Hematopoietic multipotent progenitor cell treated with erythropoietin and hydrocortisone succinate and interleukin-3 and kit ligand, for 4 days (in vitro differentiated cells): ENCODE measurements around the gene USP12.
"Not testable (repeated sequence)": the region's sequence is repeated elsewhere in the genome, so short reads cannot be mapped to it uniquely, and the experiment has no call there.

ENCODE experiments used
- DNase-seq: peaks from one replicate; pipeline ENCODE4 v3.0.0-alpha.2; 2015

USP12 gene

DNA sequence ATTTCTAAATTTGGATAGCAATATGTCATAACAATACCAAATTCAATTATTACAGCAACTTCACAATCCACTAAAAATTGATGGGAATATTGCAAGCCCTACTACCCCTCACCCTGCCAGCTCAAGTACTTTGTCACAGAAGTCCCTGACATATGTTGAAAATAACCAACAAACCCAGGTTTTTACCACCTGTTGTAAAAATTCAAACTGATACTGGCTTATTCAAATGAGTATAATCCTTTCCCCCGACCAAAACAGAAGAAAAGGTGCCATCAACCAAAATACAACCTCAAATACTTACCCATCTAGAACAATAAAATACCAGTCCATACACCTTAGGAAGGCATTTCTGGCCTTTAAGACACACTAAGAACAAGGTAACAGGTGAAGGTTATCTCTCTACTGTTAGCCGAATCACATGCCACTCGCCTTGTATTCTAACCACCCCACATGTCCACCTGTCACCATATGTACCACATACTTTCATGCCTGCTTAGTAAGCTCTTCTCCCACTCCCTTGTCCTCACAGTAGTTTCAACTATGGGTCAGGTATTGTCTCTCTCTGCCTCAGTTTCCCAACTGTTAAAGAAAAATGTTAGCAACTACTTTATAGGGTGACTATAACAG lies 53.1 kb downstream of the USP12 start:
- no peak for DNase-seq

DNA sequence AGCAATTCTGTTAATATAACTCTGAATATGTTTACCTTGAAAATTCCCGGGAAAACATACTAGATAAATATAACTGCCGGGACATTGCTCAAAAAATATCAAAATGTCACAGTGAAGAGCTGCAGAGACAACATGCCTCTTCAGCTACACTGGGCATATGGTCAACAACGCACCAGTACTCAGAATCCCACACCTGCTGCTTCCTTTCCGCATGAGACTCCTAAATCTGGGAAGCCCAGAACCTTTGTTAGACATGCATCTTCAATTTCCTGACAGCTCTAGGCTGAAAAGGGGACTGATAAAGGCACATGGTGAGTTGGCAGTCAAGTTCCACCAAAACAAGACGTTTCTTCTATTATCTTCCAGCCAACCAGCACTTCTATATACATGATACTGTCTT lies 53.7 kb downstream of the USP12 start:
- no peak for DNase-seq

DNA sequence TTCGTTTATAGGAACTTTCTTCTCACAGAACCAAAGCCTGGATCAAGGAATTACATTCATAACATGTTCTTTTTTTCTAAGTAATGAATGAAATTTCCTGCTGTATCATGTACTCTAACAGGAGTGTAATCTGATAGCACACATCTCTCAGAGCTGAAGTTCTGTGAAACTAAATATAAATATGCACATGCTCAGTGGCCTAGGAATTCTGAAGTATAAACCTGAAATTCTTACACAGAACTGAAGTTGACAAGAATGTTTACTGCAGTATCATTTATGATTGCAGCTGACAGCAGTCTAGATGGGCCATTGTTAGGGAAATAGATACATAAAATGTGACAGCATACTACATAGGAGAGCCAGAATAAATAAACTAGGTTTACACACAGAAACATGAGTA lies 54.5 kb downstream of the USP12 start:
- DNase-seq, result no peak

DNA sequence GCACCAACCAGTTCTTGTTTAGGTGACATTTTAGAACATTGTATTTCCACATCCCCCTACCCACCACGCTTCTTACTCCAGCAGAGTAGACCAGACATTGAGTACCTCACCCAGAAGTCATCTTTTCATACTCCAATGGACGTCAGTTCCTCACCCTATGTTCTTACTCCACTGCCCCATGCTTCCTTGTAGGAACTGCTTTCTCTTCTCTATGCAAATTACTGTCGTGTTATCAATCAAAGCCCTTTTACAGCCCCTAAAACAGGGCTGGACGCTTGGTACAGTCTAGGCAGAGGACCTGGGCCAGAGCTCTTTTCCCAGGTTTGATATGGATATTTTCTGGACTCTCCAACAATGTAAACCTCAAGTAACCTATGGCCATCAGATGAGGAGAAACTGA lies 58.2 kb downstream of the USP12 start:
- no peak for DNase-seq

DNA sequence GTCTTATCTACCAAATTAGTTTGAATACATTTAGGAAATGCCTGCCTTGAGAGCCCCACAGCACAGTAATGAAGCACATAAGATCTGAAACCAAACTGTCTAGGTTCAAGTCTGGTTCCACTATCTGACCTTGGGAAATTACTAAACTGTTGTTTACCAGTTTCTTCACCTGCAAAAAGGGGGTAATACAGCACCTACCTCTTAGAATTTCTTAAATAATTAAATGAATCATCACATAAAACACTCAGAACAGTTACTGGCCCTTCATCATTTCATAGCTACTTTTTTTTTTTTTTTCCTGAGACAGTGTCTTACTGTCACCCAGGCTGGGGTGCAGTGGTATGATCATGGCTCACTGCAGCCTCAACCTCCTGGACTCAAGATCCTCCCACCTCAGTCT lies 59.6 kb downstream of the USP12 start:
- no peak for DNase-seq

DNA sequence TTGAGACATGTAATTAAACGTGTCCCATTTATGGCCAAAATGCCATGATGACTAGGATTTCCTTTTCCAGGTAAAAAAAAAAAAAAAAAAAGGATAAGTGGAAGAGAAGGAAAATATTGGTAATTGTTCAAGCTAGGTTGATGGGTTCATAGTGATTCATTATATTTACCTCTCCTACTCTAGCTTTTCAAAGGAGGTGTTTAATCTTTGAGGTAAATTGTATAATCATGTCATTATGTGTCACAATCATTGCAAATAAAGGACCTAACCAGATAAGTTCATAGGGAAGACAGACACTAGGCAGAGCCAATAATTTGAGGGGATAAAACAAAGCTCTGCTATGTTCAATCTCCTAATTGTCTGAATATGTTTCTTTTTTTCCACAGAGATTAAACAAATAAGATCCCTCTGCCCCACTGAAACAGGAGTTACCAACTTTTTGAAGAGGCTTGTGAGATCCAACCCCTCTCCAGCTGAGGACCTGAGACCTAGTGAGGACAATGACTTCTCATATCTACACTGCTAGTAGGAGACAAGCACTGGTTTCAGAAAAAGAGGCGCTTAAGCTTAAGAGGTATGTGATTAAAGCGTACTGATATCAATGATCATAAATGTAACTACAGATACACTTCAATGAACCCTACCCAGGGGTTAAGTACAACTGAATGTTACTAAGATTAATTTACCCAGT lies 61.4 kb downstream of the USP12 start:
- DNase-seq, result no peak

DNA sequence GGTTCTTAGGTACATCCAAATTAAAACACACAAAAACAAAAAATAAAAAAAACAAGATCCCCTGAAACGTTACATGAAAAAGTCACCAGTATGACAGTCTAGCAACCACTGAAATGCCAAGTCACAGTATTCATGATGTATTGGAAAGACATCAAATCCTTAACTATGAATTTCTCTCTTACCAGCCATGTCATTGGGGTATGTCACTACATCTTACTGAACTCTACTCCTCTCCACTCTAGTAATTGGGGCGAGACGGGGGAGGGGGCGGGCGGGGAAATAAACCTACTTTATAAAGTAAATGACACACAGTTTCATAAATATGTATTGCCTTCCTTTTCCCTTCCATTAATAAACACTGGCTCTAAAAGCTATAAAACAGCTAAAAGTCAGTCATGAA lies 65.5 kb downstream of the USP12 start:
- DNase-seq, result no peak

DNA sequence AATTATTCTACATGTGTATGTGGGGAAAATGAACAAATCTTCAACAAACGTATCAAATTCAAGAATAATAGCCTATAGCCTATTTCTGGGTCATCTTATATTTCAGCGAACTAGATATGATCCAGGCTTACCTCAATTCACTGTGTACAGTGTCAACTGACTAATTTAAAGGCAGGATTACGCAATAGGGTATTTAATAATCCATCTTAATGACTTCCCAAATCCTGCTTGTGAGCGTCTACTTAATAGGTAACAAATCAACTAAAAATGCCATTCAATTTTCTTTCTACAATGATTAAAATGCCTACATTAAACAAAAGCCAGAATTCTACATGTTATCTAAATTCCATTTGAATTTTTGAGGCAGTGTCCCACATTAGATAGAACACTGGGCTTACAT lies 67.0 kb downstream of the USP12 start:
- DNase-seq, result no peak

DNA sequence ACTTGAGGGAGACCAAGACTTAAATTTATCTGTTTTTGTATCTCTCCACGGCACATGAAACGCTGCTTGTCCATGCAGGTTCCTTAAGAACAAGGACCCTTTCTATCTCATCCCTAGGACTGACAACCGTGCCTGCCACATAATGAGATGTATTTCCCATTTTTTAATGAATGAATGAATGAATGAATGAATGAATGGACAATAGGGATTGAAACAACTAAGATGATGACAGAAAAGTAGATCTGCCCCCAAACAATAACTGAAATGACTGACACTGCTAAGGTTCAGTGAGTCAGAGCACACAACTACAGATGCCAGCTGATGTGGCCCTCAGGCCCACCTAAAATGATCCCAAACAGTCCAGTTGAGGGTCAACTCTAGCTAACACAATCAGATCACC lies 69.8 kb downstream of the USP12 start:
- no peak for DNase-seq

DNA sequence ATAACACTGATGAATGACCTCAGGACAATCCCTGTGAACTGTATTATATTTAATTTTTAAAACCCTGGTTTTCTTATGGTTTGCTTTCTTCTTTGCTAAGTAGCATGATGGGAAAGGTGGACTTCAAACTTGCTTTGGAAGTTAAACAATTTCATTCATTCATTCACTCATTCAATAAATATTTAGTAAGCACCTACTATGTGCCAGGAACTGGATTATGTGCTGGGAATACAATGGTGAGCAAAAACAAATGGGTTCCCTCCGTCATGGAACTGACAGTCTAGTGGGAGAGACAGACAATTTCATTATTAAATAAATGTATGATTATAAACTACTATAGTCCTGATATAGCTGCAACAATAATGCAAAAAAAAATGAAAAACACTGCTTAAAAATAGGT lies 70.3 kb downstream of the USP12 start:
- no peak for DNase-seq

DNA sequence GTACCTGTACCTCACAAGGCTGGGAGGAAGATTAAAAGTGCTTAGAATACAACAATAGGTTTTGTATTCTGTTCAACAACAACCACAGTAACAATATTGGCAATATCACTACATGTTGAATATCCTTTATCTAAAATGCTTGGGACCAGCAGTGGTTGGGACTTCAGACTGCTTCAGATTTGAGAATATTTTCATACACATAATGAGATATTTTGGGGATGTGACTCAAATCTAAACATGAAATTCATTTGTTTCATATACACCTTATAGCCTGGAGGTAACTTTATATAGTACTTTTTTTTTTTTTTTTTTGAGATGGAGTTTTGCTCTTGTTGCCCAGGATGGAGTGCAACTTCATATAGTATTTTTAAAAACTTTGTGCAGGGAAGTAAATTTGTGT lies 73.9 kb downstream of the USP12 start:
- DNase-seq, result no peak

DNA sequence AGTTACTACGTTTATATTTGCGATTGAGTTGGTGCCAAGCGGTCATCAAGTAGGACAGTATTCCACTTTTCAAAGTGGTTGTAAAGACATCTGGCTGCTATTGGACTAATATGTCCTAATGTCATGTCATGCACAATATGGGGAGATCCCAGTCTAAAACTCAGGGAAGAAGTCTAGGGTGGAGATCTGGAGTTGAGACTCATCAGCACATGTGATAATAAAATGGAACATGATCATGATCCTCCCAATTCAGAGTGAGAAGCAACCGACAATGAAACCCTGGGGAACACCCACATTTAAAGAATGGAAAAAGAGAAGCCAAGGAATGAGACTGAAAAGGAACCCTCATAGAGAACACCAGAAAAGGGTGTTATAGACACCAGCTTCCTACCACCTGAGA lies 80.2 kb downstream of the USP12 start:
- DNase-seq, result no peak

DNA sequence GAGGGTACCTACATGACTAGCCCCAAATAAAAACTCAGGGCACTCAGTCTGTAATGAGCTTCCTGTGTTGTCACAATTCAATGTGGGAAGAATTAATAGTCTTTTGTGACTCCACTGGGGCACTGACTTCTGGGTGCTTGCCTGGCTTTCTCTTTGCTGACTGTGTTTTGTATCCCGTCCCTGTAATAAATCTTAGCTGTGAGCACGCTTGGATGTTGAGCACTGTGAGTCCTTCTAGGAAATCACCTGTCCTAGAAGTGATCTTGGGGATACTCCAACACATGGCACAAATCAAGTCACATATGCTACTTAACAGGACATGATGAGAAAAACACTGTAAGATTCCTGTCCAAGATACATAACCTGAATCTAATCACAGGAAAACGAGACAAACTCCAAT lies 83.0 kb downstream of the USP12 start:
- no peak for DNase-seq

DNA sequence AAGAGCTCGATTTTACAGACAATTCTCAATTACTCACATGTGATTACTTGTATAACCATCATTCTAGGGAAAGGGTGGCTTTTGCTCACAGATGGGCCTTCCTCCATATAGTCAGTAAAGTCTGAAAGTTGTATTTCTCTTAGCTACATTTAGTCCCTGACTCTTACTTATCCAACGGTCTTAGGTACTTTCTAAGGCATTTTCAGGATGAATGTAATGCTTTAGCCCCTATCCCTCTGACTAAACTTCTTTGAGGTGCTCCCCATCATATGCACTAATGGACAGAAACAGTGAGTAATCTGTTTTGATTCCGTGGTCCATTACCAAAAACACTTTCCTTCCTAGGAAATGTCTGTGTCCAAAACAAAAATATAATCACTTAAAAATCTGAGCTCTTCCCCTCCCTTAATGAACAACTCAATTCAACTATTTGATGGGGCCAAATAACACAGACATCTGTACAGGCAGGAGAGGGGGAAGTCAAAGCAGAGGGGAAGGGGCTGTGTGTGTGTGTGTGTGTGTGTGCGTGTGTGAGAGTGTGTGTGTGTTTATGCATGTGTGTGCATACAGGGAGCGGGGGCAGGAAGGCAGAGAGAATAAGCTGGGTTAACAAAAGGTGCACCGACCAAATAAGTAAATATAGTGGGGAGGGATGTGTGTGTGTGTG lies 84.9 kb downstream of the USP12 start:
- no peak for DNase-seq

DNA sequence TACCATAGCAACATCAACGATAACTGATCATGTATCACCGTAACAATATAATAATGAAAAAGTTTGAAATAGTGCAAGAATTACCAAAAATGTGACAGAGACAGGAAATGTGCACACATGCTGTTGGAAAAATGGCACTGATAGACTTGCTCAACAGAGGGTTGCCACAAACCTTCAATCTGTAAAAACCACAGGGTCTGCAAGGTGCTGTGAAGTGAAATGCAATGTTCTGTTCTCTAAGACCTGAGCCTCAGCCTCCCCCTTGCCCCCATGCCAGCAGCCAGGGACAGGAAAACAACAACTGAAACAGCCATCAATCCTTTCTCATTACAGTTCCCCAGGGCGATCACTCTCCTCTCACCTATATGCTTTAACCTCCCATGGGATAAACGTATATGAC lies 88.4 kb downstream of the USP12 start:
- DNase-seq, result peak; percentile 24

DNA sequence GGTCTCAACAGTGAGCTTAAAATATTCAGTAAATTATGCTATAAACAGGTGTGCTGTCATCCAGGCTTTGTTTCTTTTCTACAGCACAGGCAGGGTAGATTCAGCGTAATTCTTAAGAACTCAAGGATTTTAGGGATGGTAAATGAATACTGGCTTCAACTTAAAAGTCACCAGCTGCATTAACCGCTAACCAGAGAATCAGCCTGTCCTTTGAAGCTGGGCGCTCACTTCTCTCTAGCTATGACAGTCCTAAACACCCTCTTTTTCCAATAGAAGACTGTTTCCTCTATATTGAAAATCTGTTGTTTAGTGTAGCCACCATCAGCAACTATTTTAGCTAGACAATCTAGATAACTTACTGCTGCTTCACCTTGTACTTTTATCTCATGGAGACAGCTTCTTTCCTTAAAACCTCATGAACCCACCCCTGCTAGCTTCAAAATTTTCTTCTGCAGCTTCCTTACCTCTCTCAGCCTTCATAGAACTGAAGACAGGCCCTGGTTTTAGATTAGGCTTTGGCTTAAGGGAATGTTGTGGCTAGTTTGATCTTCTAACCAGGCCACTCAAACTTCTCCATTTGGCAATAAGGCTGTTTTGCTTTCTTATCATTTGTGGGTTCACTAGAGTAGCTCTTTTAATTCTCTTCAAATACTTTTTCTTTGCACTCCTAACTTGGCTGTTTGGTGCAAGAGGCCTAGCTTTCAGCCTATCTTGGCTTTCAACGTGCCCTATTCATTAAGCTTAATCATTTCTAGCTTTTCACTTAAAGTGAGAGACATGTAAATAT lies 89.5 kb downstream of the USP12 start:
- DNase-seq, result peak; percentile 75

DNA sequence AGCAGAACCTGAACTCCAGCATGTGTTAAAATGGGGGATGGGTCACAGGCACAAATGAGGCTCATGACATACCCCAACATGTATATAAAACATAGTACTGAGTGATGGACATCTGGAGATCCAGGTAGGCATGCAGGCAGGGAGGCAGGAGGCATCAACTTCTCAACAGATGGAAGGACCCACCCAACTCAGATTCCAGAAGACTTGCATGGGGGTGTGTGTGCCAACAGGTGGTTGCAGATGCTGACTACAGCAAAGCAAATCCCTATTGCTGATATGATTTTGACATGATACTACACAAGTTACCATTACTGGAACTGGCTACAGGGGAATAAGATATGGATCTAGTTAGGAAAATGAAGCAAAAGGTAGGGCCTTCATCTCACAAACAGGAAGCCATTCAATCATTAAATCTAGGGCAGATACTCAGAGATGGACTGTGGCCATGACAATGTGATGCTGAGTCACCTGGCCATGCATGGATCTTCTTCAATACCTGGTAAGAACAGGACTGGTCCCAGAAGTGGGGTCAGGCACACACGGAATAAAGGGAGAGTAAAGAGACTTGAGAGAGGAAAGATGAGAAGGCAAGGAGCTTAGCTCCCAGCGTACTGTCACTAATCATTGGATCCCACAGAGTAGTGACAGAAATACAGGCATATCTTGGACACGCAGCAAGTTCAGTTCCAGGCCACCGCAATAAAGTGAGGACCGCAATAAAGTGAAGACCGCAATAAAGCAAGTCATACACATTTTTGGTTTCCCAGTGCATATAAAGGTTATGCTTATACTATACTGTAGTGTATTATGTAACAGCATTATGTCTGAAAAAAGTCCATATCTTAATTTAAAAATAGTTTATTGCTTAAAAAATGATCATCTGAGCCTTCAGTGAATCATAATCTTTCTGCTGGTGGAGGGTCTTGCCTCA lies 91.3 kb downstream of the USP12 start:
- DNase-seq, result no peak

DNA sequence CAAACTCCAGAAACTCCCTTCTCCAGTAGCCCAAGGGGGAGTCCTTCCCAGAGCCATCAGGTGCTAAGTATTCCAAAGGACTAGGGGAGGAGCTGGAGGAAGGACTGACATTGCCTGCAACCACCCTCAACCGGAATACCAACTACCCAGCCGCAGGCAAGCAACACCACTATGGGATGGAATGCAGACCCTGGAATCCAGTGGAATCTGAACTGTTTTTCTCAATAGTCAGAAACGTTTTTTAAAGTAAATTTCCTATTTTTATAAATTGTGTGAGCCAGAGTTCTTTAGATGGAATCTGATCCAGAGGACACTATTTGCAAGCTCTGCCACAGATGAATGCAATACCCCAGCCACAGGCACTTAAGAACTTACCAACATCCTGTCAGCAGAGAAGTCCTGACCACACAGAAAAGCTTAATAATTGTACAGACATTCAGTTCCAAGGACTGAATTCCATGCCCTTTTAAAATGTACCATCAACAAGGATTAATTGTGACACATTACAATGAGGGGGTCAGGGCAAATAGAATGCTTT lies 92.1 kb downstream of the USP12 start:
- peak; percentile 51 for DNase-seq

DNA sequence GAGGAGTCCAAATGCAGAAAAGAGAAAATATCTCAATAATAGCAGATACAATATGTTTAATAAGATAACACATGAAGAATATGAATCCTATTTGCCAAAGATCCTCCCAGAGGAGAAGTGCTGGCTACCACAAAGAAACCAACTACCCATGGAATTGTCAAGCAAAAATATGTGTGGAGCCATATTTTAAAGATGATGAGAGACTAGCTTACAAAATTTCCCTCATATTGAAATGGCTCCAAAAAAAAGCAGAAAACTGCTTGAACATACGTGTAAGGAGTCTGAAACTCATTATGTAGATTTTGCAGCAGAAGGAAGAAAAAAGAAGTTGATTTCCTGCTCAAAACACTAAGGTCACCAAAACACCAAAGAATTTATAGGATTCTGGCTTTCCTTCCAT lies 94.2 kb downstream of the USP12 start:
- no peak for DNase-seq

DNA sequence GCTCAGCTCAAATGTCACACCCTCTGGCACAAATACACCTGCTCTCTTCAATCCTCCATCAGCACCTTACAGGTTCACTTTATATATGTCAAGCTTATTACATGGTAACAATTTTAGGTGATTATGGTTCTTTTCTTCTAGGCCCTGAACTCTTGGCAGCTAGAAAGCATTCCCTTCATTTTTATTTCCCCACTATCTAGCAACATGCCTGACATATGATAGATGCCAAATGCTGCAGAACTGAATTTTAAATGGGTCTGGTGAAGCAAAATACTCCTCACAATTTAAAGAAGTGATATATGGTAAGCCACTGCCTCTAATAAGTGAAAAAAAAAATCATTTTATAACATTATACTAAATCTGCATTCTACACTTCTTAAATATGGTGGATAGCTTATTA lies 95.2 kb downstream of the USP12 start:
- DNase-seq, result no peak

DNA sequence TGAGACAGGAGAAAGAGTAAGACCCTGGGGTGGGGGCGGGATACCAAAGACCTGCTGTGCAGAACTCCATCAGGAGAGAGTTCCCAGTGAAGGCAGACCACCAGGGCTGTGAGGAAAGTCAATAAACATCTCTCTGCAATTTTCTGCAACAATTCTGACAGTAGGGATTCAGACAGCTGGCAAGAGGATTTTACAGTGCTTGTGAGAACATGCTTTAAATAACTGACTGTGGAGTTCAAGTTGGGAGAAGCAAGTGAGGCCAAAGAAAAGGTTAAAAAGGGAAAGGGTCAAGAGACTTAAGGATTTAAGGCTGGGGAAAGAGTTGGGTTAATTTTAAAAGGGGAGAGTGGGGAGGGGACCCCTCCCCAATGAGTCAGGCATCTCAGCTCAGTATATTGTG lies 98.4 kb downstream of the USP12 start:
- no peak for DNase-seq

DNA sequence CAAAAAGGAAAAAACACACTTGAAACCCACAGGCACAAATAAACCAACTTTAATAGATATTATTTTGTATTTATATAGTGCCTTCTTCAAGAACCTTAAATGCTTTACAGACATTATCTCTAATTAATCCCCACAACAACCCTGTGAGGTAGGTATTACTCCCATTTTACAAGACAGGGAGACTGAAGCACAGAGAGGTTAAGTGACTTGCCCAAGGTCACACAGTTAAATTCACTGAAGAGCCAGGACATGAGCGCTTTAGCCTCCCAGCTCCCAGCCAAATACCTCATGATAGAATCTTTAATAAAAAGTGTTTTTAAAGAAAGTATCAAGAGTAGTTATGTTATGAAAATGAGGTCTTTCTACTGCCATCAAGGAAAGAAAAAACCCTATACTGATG lies 105.5 kb downstream of the USP12 start:
- not testable (repeated sequence) for DNase-seq
